ENCODE measurements around the gene PARVB. TPM values are rescaled to one million over a fixed set of nuclear protein-coding genes. Genes with fewer than 3 reads are reported as not detected.

Gene PARVB
- total RNA-seq, 1 donor from 2014 or later: 94.6 TPM

DNA sequence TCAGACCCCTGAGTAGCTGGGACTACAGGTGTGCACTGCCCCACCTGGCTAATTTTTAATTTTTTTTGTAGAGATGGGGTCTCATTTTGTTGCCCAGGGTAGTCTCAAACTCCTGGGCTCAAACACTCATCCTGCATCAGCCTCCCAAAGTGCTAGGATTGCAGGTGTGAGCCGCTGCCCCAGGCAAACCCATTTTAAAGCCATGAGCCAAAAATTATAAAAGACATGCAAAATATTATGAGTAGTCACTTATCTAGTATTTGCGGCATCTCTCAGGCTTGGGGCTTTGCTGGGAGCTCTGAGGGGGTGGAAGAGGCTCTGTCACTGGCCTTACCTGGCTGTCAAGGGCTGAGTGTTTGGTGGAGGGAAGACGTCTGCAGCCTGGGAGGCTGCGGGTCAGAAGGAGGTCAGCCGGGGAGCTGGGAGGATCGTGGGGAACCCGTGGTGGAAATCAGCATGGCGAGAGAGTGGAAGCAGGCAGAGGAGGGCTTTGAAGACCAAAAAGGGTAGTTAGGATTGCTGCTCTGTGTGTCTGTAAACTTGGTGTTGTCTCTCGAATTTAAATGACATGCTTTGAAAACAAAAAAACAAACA is 87.6 kb downstream of the PARVB start:
- Histone ChIP-seq H3K27me3 (ENCODE audit: control insufficient read depth, insufficient read depth, low read length) (no peaks in the 10 kb centered on the region), H3K36me3 (ENCODE audit: control insufficient read depth, insufficient read depth, low read length) (no peaks in the 10 kb centered on the region), H3K4me3 (ENCODE audit: low read depth, low read length) (no peak overlapping the region)
- no peak for DNase-seq (ENCODE audit: low read depth)
- TF ChIP-seq, protein P1, sequence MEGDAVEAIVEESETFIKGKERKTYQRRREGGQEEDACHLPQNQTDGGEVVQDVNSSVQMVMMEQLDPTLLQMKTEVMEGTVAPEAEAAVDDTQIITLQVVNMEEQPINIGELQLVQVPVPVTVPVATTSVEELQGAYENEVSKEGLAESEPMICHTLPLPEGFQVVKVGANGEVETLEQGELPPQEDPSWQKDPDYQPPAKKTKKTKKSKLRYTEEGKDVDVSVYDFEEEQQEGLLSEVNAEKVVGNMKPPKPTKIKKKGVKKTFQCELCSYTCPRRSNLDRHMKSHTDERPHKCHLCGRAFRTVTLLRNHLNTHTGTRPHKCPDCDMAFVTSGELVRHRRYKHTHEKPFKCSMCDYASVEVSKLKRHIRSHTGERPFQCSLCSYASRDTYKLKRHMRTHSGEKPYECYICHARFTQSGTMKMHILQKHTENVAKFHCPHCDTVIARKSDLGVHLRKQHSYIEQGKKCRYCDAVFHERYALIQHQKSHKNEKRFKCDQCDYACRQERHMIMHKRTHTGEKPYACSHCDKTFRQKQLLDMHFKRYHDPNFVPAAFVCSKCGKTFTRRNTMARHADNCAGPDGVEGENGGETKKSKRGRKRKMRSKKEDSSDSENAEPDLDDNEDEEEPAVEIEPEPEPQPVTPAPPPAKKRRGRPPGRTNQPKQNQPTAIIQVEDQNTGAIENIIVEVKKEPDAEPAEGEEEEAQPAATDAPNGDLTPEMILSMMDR (IDR thresholded peaks at IDR 0.05; ENCODE audit: insufficient read depth, low read length, poor library complexity, severe bottlenecking): no peak

DNA sequence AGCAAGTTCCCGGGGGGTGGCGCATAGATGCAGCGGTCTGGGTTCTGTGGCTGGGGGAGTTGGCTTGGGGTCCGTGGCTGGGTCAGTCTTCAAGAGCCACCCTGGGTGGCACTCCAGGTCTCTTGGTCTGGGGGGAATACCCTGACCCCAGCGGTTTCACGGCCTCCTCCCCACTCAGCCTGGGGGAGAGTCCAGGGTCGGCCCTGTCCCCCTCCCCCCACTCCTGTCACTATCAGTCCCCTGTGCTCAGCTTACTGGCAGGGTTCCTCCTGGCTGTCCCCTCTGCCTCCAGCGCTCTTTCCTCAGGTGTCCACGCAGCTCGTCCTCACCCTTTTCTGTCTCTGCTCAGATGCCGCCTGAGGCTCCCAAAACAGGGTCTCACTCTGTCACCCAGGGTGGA is 88.1 kb downstream of the PARVB start:
- TF ChIP-seq, protein P1 (IDR thresholded peaks at IDR 0.05; ENCODE audit: insufficient read depth, low read length, poor library complexity, severe bottlenecking): no peak
- Histone ChIP-seq H3K27me3 (ENCODE audit: control insufficient read depth, insufficient read depth, low read length) (no peaks in the 10 kb centered on the region), H3K36me3 (ENCODE audit: control insufficient read depth, insufficient read depth, low read length) (no peaks in the 10 kb centered on the region), H3K4me3 (ENCODE audit: low read depth, low read length) (no peak overlapping the region)
- DNase-seq (ENCODE audit: low read depth): no peak

DNA sequence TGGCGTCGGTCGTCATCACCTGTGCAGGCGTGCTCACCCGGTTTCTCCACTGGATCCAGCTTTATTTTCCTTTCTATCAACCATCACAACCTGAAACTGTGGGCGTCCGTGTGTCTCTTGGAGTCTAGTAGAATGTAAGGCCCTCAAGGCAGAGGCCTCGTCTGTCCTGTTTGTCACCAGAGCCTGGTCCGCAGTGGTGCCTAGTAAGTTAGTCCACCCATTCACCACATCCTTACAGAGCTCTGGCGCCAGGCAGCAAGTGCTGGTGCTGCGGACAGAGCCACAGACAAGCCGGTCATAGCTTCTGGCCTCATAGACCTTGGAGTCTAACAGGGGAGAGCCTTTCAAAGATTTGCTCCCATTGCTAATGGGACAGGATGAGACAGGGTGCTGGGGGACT is 92.2 kb downstream of the PARVB start:
- Histone ChIP-seq H3K27me3 (ENCODE audit: control insufficient read depth, insufficient read depth, low read length) (no peaks in the 10 kb centered on the region), H3K36me3 (ENCODE audit: control insufficient read depth, insufficient read depth, low read length) (no peaks in the 10 kb centered on the region), H3K4me3 (ENCODE audit: low read depth, low read length) (no peak overlapping the region)
- no peak for DNase-seq (ENCODE audit: low read depth)
- TF ChIP-seq, protein P1 (IDR thresholded peaks at IDR 0.05; ENCODE audit: insufficient read depth, low read length, poor library complexity, severe bottlenecking): no peak

DNA sequence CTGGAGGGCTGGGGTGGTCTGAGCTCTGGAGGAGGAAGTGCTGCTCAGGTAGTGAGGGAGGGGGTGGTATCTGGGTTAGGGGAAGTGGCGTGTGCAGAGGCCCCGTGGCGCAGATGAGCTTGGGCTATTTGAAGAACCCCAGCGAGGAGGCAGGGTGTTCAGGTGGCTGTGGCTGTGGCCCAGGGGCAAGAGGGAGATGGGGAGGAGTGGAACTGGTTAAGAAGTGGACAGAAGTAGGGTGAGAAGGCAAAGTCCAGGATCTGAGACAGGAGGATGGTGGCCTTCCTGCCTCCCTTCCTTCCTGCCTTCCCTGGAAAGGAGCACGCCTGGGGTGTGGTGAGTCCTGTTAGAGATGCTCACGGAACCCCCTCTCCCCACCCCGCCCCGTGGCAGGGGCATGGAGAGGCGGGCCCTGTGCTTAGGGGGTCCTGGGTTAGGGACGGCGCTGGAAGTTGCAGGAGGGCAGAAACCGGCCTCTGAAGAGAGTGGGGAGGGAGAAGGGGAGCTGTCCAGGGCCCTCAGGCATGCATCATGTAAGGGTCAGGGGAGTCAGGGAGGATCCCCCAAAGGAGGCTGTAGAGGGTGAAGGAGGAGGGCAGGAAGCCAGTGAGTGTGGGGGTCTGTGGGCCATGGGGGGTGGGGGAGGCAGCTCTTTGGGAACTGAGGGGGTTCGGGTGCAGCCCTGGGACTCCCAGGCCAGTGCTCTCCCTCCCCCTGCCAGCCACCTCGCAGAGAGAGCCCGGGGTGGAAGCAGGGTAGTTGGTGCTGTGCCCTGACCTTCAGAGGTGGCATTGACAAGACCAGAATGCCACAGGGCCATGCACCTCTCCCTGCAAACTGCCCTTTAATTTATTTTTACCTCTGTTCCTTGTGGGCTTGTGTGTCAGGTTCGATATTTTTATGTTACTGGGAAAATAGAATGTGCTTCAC is 92.9 kb downstream of the PARVB start:
- no peaks in the 10 kb centered on the region for H3K27me3 ChIP-seq (ENCODE audit: control insufficient read depth, insufficient read depth, low read length)
- DNase-seq (ENCODE audit: low read depth): no peak
- H3K36me3 ChIP-seq (ENCODE audit: control insufficient read depth, insufficient read depth, low read length): no peaks in the 10 kb centered on the region
- TF ChIP-seq, protein P1 (IDR thresholded peaks at IDR 0.05; ENCODE audit: insufficient read depth, low read length, poor library complexity, severe bottlenecking): no peak
- no peak overlapping the region for H3K4me3 ChIP-seq (ENCODE audit: low read depth, low read length)

DNA sequence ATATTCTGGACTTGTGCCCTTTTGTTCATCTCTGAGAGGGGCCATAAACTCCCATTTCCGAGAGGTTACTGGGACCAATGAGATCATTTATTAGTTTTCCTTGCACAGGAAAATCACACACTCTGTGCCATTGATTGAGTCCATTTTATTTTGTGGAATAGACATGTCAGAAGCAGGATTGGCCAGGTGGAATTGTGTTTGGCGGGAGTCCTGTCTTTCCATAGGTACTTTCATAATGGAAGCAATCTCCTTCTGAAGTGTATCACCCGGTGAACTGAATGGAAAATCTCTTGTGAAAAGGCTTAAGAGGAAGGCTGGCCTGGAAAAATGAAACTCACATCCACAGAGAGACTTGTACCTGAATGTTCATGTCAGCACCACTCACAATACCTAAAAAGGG is 93.6 kb downstream of the PARVB start:
- no peaks in the 10 kb centered on the region for H3K36me3 ChIP-seq (ENCODE audit: control insufficient read depth, insufficient read depth, low read length)
- H3K4me3 ChIP-seq (ENCODE audit: low read depth, low read length): no peak overlapping the region
- no peak for DNase-seq (ENCODE audit: low read depth)
- H3K27me3 ChIP-seq (ENCODE audit: control insufficient read depth, insufficient read depth, low read length): no peaks in the 10 kb centered on the region
- TF ChIP-seq, protein P1 (IDR thresholded peaks at IDR 0.05; ENCODE audit: insufficient read depth, low read length, poor library complexity, severe bottlenecking): no peak
